Uterus (tissue), 4 donors: ENCODE data around the gene RIMBP3C. TPM values are rescaled to one million over a fixed set of nuclear protein-coding genes. Genes with fewer than 3 reads are reported as not detected.
"Not testable (repeated sequence)": the region's sequence is repeated elsewhere in the genome, so short reads cannot be mapped to it uniquely, and the experiment has no call there.

Experiments used
- DNase-seq, 2 donors: peaks; one replicate each; pipeline ENCODE4 v3.0.0-alpha.2; 2019 to 2020
- H3K27ac ChIP-seq, 2 donors: fragments of 200-600 bp; sonication (generic); 1 replicate in 1 of 2; 2 replicates in 1 of 2; pipeline ENCODE4 v1.5.1; 2016 to 2018
- H3K27me3 ChIP-seq, 2 donors: fragments of 200-600 bp; sonication (generic); one replicate each; pipeline ENCODE4 v1.5.1; 2018 to 2019; ENCODE audit warnings: control low read depth in 1 of 2
- H3K36me3 ChIP-seq, 2 donors: fragments of 200-600 bp; sonication (generic); one replicate each; pipeline ENCODE4 v1.5.1; 2019; ENCODE audit warnings: control low read depth in 1 of 2
- H3K4me1 ChIP-seq, 2 donors: fragments of 200-600 bp; sonication (generic); one replicate each; pipeline ENCODE4 v1.5.1; 2018 to 2019; ENCODE audit warnings: control low read depth in 1 of 2
- H3K4me3 ChIP-seq, 2 donors: fragments of 200-600 bp; sonication (generic); 1 replicate in 1 of 2; 2 replicates in 1 of 2; pipeline ENCODE4 v1.5.1; 2018 to 2019; ENCODE audit warnings: mild to moderate bottlenecking in 1 of 2
- H3K9me3 ChIP-seq, 2 donors: fragments of 200-600 bp; sonication (generic); one replicate each; pipeline ENCODE4 v1.5.1; 2019; ENCODE audit warnings: control low read depth in 1 of 2
- CTCF ChIP-seq, 4 experiments: fragments of 200-600 bp in 2 of 4; fragments of 450-650 bp in 2 of 4; sonication (generic) in 2 of 4; IDR thresholded peaks; one replicate each; pipeline ENCODE4 v1.5.1; 2016 to 2019; ENCODE audit warnings: antibody characterized with exemption in 4 of 4, mild to moderate bottlenecking in 2 of 4, moderate library complexity in 1 of 4
- POLR2A ChIP-seq, 2 donors: fragments of 450-650 bp; IDR thresholded peaks; one replicate each; pipeline ENCODE4 v1.6.1; 2016; ENCODE audit warnings: antibody characterized with exemption in 2 of 2, mild to moderate bottlenecking in 1 of 2, moderate library complexity in 1 of 2
- intact Hi-C: fragments of 100-400 bp; cut with DNase I; formaldehyde crosslinking; loops from one replicate; pipeline ENCODE4 v1.15.1; 2023; ENCODE audit warnings: low total_unique reads
- total RNA-seq, 4 donors: library from RNA; depleted of rRNA in 3 of 4; stranded (reverse); fragments of >200 nt in 3 of 4; gene quantifications; one replicate each; pipeline versions ENCODE4 v1.1.0 to v1.2.4, GENCODE V29; 2014 to 2023
- donor health status: DM: yes; HTN: yes; CAD: no.

Gene RIMBP3C
- not detected for total RNA-seq

GRCh38 chr22:21551361-21551760 is at the start of gene RIMBP3C:
RIMBP3C (minus strand) TSS chr22:21551461; CDS start chr22:21550976, 485 bp downstream.
- H3K27ac ChIP-seq, DNase-seq, H3K9me3 ChIP-seq, H3K4me1 ChIP-seq, H3K36me3 ChIP-seq, H3K27me3 ChIP-seq, H3K4me3 ChIP-seq, intact Hi-C loops: not testable (repeated sequence)

GRCh38 chr22:21599053-21599893 is 48.0 kb upstream of the RIMBP3C start:
- no peak overlapping the region for H3K27ac ChIP-seq
- H3K4me3 ChIP-seq: no peak overlapping the region
- TF ChIP-seq CTCF (IDR thresholded peaks at IDR 0.05) (no peak), POLR2A (IDR thresholded peaks at IDR 0.05) (no peak)
- no peaks in the 10 kb centered on the region for H3K27me3 ChIP-seq
- no peaks in the 10 kb centered on the region for H3K36me3 ChIP-seq
- no peaks in the 10 kb centered on the region for H3K9me3 ChIP-seq
- DNase-seq: no peak
- intact Hi-C loops: no loop called here
- H3K4me1 ChIP-seq: no peaks in the 10 kb centered on the region

GRCh38 chr22:21598302-21598701 is 47.0 kb upstream of the RIMBP3C start:
- no peak overlapping the region for H3K4me3 ChIP-seq
- no peak overlapping the region for H3K27ac ChIP-seq
- no peak for DNase-seq
- intact Hi-C loops: no loop called here
- no peaks in the 10 kb centered on the region for H3K27me3 ChIP-seq
- H3K4me1 ChIP-seq: no peaks in the 10 kb centered on the region
- H3K36me3 ChIP-seq: no peaks in the 10 kb centered on the region
- no peaks in the 10 kb centered on the region for H3K9me3 ChIP-seq
- TF ChIP-seq POLR2A (IDR thresholded peaks at IDR 0.05) (no peak), CTCF (IDR thresholded peaks at IDR 0.05) (no peak)

- DNase-seq, H3K27ac ChIP-seq, H3K27me3 ChIP-seq, H3K36me3 ChIP-seq, H3K9me3 ChIP-seq, H3K4me1 ChIP-seq, H3K4me3 ChIP-seq, intact Hi-C loops: not testable (repeated sequence)
Measured at GRCh38 chr22:21596356-21597135, 45.3 kb upstream of the RIMBP3C start.

GRCh38 chr22:21594865-21595452 is 43.7 kb upstream of the RIMBP3C start:
- Histone ChIP-seq H3K4me3 (no peak overlapping the region), H3K4me1 (peaks cover 0 to 3% of the 10 kb centered on the region in 2 donors), H3K36me3 (no peaks in the 10 kb centered on the region), H3K27ac (no peak overlapping the region), H3K9me3 (no peaks in the 10 kb centered on the region), H3K27me3 (no peaks in the 10 kb centered on the region)
- no peak for DNase-seq
- intact Hi-C loops: no loop called here
- TF ChIP-seq CTCF (IDR thresholded peaks at IDR 0.05) (no peak), POLR2A (IDR thresholded peaks at IDR 0.05) (no peak)
